ENCODE data around the gene SIGLEC12. TPM values are rescaled to one million over a fixed set of nuclear protein-coding genes. Genes with fewer than 3 reads are reported as not detected.

The SIGLEC12 gene
- total RNA-seq, 4 donors from 2014 or later, result 0.11 TPM; not detected in 3

- WGBS, 2 donors, result 72 to 82% methylated on average over 4 to 10 of the region's 10 CpGs
- DNase-seq, result no peak
- H3K27me3 ChIP-seq, result no peaks in the 10 kb centered on the region
- H3K4me1 ChIP-seq, result no peaks in the 10 kb centered on the region
- intact Hi-C loops (cut with DNase I), result no loop called here
- no peak overlapping the region for H3K4me3 ChIP-seq (replicated peaks in 1 of 3)
- TF ChIP-seq CTCF (IDR thresholded peaks at IDR 0.05), result no peak
- H3K27ac ChIP-seq, result no peak overlapping the region
- H3K9me3 ChIP-seq, result no peaks in the 10 kb centered on the region
- H3K36me3 ChIP-seq, result no peaks in the 10 kb centered on the region
These were observed 38.9 kb downstream of the SIGLEC12 start for GRCh38 chr19:51462681-51463080.

GRCh38 chr19:51462276-51462675 lies 39.3 kb downstream of the SIGLEC12 start:
- no peak for DNase-seq
- no peak for TF ChIP-seq CTCF (IDR thresholded peaks at IDR 0.05)
- TF ChIP-seq POLR2A (IDR thresholded peaks at IDR 0.05), result no peak
- WGBS, 2 donors, result 80 to 83% methylated on average over 7 of the region's 7 CpGs
- intact Hi-C loops (cut with DNase I), result no loop called here
- Histone ChIP-seq H3K27me3 (no peaks in the 10 kb centered on the region), H3K4me3 (replicated peaks in 1 of 3) (no peak overlapping the region), H3K27ac (no peak overlapping the region), H3K9me3 (no peaks in the 10 kb centered on the region), H3K4me1 (no peaks in the 10 kb centered on the region), H3K36me3 (no peaks in the 10 kb centered on the region)

- intact Hi-C loops (cut with DNase I), result no loop called here
- no peaks in the 10 kb centered on the region for H3K9me3 ChIP-seq
- no peaks in the 10 kb centered on the region for H3K4me1 ChIP-seq
- DNase-seq, result no peak
- H3K4me3 ChIP-seq (replicated peaks in 1 of 3), result no peak overlapping the region
- WGBS, 2 donors, result 52 to 75% methylated on average over 4 to 8 of the region's 8 CpGs
- H3K27ac ChIP-seq, result no peak overlapping the region
- no peak for TF ChIP-seq POLR2A (IDR thresholded peaks at IDR 0.05)
- TF ChIP-seq CTCF (IDR thresholded peaks at IDR 0.05), result no peak
- no peaks in the 10 kb centered on the region for H3K36me3 ChIP-seq
- H3K27me3 ChIP-seq, result no peaks in the 10 kb centered on the region
These were observed 39.9 kb downstream of the SIGLEC12 start for GRCh38 chr19:51461723-51462161.

- intact Hi-C loops (cut with DNase I), result no loop called here
- H3K36me3 ChIP-seq, result no peaks in the 10 kb centered on the region
- no peak overlapping the region for H3K4me3 ChIP-seq (replicated peaks in 1 of 3)
These were observed 41.2 kb downstream of the SIGLEC12 start for GRCh38 chr19:51460164-51460992.

More at GRCh38 chr19:51460164-51460992, 41.2 kb downstream of the SIGLEC12 start:
- no peak overlapping the region for H3K27ac ChIP-seq
- TF ChIP-seq CTCF (IDR thresholded peaks at IDR 0.05) (no peak), POLR2A (IDR thresholded peaks at IDR 0.05) (no peak)
- H3K9me3 ChIP-seq, result no peaks in the 10 kb centered on the region
- no peaks in the 10 kb centered on the region for H3K27me3 ChIP-seq
- 60 to 62% methylated on average over 8 to 13 of the region's 13 CpGs for WGBS, 2 donors
- H3K4me1 ChIP-seq, result no peaks in the 10 kb centered on the region
- DNase-seq, result no peak

Data from thyroid gland (tissue), 4 donors.